Activated T-cell treated with anti-CD3 and anti-CD28 coated beads for 1 hour (primary cell): Measurements from ENCODE around the gene LCE6A.
A peak's percentile ranks its signal among the peaks of the same experiment; 100 is the strongest.

ENCODE experiments used
- DNase-seq: peaks from one replicate; pipeline ENCODE4 v3.0.0-alpha.2; 2020; ENCODE audit warnings: low read depth

LCE6A gene

GRCh38 chr1:152842556-152842955, at the start of gene LCE6A:
Gene LCE6A, plus strand, starts transcription at chr1:152842856. Its CDS starts 665 bp downstream, at chr1:152843521.
- DNase-seq: no peak

- no peak for DNase-seq
These were observed 47.0 kb upstream of the LCE6A start for GRCh38 chr1:152795686-152796085.

GRCh38 chr1:152796421-152796820, 46.2 kb upstream of the LCE6A start, which contains the start of gene LCE1D:
Gene LCE1D, plus strand, starts transcription at chr1:152796721. Its CDS starts 1,074 bp downstream, at chr1:152797795.
- no peak for DNase-seq

- no peak for DNase-seq
These were observed 41.3 kb upstream of the LCE6A start for GRCh38 chr1:152801333-152801732.

- no peak for DNase-seq
These were observed 36.1 kb upstream of the LCE6A start, which contains the start of gene LCE1C for GRCh38 chr1:152806576-152806975. Gene LCE1C, minus strand, starts transcription at chr1:152806651. Its CDS starts 1,173 bp downstream, at chr1:152805478.

GRCh38 chr1:152811050-152811449, 31.6 kb upstream of the LCE6A start:
- DNase-seq: no peak

GRCh38 chr1:152811671-152812070, 31.0 kb upstream of the LCE6A start, which contains the start of gene LCE1B:
Gene LCE1B, plus strand, starts transcription at chr1:152811971. Its CDS starts 476 bp downstream, at chr1:152812447.
- no peak for DNase-seq

- DNase-seq: no peak
These were observed 25.3 kb upstream of the LCE6A start for GRCh38 chr1:152817309-152817708.

- DNase-seq: no peak
These were observed 19.4 kb upstream of the LCE6A start for GRCh38 chr1:152823294-152823693.

- no peak for DNase-seq
These were observed 17.7 kb upstream of the LCE6A start for GRCh38 chr1:152824964-152825363.

GRCh38 chr1:152827173-152827572, 15.5 kb upstream of the LCE6A start, which contains the start of gene LCE1A:
Gene LCE1A, plus strand, starts transcription at chr1:152827473. Its CDS starts 0 bp downstream, at chr1:152827473.
- no peak for DNase-seq

- no peak for DNase-seq
These were observed 5.8 kb upstream of the LCE6A start for GRCh38 chr1:152836870-152837269.

- DNase-seq: no peak
These were observed 13.0 kb downstream of the LCE6A start for GRCh38 chr1:152855661-152856060.

GRCh38 chr1:152858062-152858461, 15.4 kb downstream of the LCE6A start:
- DNase-seq: no peak

GRCh38 chr1:152859696-152860095, 17.0 kb downstream of the LCE6A start, which contains the start of gene LCE7A:
Gene LCE7A, plus strand, starts transcription at chr1:152859996. Its CDS starts 702 bp downstream, at chr1:152860698.
- DNase-seq: no peak

- DNase-seq: no peak
These were observed 17.5 kb downstream of the LCE6A start for GRCh38 chr1:152860129-152860528.

- DNase-seq: no peak
These were observed 18.7 kb downstream of the LCE6A start for GRCh38 chr1:152861374-152861773.

- DNase-seq: no peak
These were observed 21.8 kb downstream of the LCE6A start for GRCh38 chr1:152864443-152864842.

GRCh38 chr1:152866321-152866720, 23.7 kb downstream of the LCE6A start:
- DNase-seq: no peak

- DNase-seq: peak; percentile 45
These were observed 27.3 kb downstream of the LCE6A start for GRCh38 chr1:152869808-152870419.

GRCh38 chr1:152870831-152871730, 28.4 kb downstream of the LCE6A start:
- DNase-seq: no peak

- no peak for DNase-seq
These were observed 29.1 kb downstream of the LCE6A start for GRCh38 chr1:152871731-152872126.

- no peak for DNase-seq
These were observed 30.8 kb downstream of the LCE6A start for GRCh38 chr1:152873495-152873894.
